ENCODE measurements around the gene COL4A6. TPM values are rescaled to one million over a fixed set of nuclear protein-coding genes. Genes with fewer than 3 reads are reported as not detected.

COL4A6 gene
- polyA plus RNA-seq, 1 donor from 2014 or later = 1.6 TPM

DNA sequence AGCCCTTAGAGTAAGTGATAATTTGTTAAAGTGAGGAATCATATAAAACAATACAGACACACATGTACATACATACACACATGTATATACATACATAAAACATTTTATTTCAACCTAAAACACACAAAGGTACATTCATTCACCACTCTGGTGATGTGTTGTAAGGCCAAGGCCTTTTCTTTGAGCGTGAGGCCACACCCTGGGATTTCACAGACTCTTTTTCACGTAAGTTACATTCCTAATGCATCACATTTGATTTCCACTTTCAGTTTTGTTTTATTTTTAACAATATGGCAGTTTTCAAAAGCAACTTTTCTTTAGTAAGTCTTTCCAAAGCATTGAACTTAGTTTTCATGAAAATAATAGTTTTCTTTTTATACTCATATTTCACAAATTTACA lies 170.7 kb downstream of the COL4A6 start:
- Histone ChIP-seq H3F3A (ENCODE audit: insufficient read depth, low read length, poor library complexity, severe bottlenecking) (no peaks in the 10 kb centered on the region), H3K9ac (ENCODE audit: low read length) (no peak overlapping the region), H4K20me1 (ENCODE audit: insufficient read depth) (no peaks in the 10 kb centered on the region), H3K36me3 (ENCODE audit: insufficient read depth, low read length) (no peaks in the 10 kb centered on the region), H2AFZ (ENCODE audit: low read depth, low read length) (no peak overlapping the region), H3K27ac (ENCODE audit: low read length) (no peak overlapping the region), H3K9me3 (ENCODE audit: low read length) (no peaks in the 10 kb centered on the region), H3K4me3 (ENCODE audit: low read length) (no peak overlapping the region), H3K4me2 (ENCODE audit: low read length) (no peak overlapping the region), H3K9me2 (ENCODE audit: insufficient read depth, low read length) (no peaks in the 10 kb centered on the region), H3K79me2 (replicated peaks; ENCODE audit: insufficient read depth, low read length) (no peaks in the 10 kb centered on the region), H3K27me3 (ENCODE audit: insufficient read depth, low read depth, low read length) (no peaks in the 10 kb centered on the region)
- TF ChIP-seq REST (IDR thresholded peaks at IDR 0.05; ENCODE audit: borderline replicate concordance) (no peak), POLR2AphosphoS5 (IDR thresholded peaks at IDR 0.05) (no peak), CTCF (IDR thresholded peaks at IDR 0.05; ENCODE audit: poor library complexity, severe bottlenecking) (no peak)

- H3K4me2 ChIP-seq (ENCODE audit: low read length) = no peak overlapping the region
Observed at GRCh38 chrX:108264376-108264775, 173.8 kb downstream of the COL4A6 start.

DNA sequence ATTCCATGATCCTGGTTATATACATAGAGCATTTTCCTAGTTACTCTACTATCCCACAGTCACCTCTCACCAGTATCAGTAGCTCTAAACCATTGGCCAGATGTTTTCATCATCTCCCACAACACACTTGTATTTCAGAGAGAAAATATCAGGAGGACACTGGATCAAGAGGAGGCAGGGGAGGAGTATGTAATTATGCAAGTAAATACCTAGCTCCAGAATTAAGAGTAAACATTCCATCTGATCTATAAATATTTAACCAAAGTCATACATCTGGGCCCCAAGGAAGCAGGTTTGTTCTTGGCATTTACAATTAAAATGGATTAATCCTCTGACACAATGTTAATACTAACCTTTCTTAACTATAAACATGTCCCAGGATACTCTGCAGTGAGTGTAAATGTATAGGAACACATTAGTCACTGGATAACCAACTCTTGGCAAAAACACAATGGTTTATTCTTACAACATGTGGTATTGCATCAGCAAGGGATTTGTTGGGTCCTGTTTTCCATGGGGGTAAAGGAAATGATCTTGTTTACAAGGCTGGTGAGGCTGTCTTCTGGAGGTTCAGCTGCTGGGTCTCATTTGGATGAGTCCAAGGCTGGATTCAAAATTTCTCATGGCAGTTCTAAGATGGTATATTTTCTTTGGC lies 176.5 kb downstream of the COL4A6 start:
- TF ChIP-seq SMC3 (conservative IDR thresholded peaks at IDR 0.05; ENCODE audit: poor library complexity) = no peak
- TF ChIP-seq EP300 (conservative IDR thresholded peaks at IDR 0.05; ENCODE audit: poor library complexity, severe bottlenecking) = no peak
- no peak for TF ChIP-seq RAD21 (conservative IDR thresholded peaks at IDR 0.05)
- no peak for TF ChIP-seq EZH2 (IDR thresholded peaks at IDR 0.05; ENCODE audit: borderline replicate concordance, insufficient read depth, low read length, poor library complexity, severe bottlenecking)
- TF ChIP-seq POLR2AphosphoS5 (IDR thresholded peaks at IDR 0.05) = no peak
- no peak for TF ChIP-seq TAF1 (IDR thresholded peaks at IDR 0.05; ENCODE audit: low read depth)
- TF ChIP-seq REST (IDR thresholded peaks at IDR 0.05; ENCODE audit: borderline replicate concordance) = no peak
- no peak for TF ChIP-seq CTCF (IDR thresholded peaks at IDR 0.05; ENCODE audit: poor library complexity, severe bottlenecking)
- no peak for TF ChIP-seq MXI1 (conservative IDR thresholded peaks at IDR 0.05; ENCODE audit: poor library complexity, severe bottlenecking)
- Histone ChIP-seq H3K27ac (ENCODE audit: low read length) (no peak overlapping the region), H3K36me3 (ENCODE audit: insufficient read depth, low read length) (no peaks in the 10 kb centered on the region), H3F3A (ENCODE audit: insufficient read depth, low read length, poor library complexity, severe bottlenecking) (no peaks in the 10 kb centered on the region), H3K4me3 (ENCODE audit: low read length) (no peak overlapping the region), H3K9me3 (ENCODE audit: low read length) (no peaks in the 10 kb centered on the region), H3K4me2 (ENCODE audit: low read length) (no peak overlapping the region), H3K27me3 (ENCODE audit: insufficient read depth, low read depth, low read length) (no peaks in the 10 kb centered on the region), H3K79me2 (replicated peaks; ENCODE audit: insufficient read depth, low read length) (no peaks in the 10 kb centered on the region), H3K9ac (ENCODE audit: low read length) (no peak overlapping the region), H4K20me1 (ENCODE audit: insufficient read depth) (no peaks in the 10 kb centered on the region), H3K9me2 (ENCODE audit: insufficient read depth, low read length) (no peaks in the 10 kb centered on the region), H2AFZ (ENCODE audit: low read depth, low read length) (no peak overlapping the region)

More at GRCh38 chrX:108264376-108264775, 173.8 kb downstream of the COL4A6 start:
- Histone ChIP-seq H3K4me3 (ENCODE audit: low read length) (no peak overlapping the region), H3K27me3 (ENCODE audit: insufficient read depth, low read depth, low read length) (no peaks in the 10 kb centered on the region), H3K9me3 (ENCODE audit: low read length) (no peaks in the 10 kb centered on the region), H3K36me3 (ENCODE audit: insufficient read depth, low read length) (no peaks in the 10 kb centered on the region), H3K9me2 (ENCODE audit: insufficient read depth, low read length) (no peaks in the 10 kb centered on the region), H3K9ac (ENCODE audit: low read length) (no peak overlapping the region), H4K20me1 (ENCODE audit: insufficient read depth) (no peaks in the 10 kb centered on the region), H3K27ac (ENCODE audit: low read length) (no peak overlapping the region), H3K79me2 (replicated peaks; ENCODE audit: insufficient read depth, low read length) (no peaks in the 10 kb centered on the region), H3F3A (ENCODE audit: insufficient read depth, low read length, poor library complexity, severe bottlenecking) (no peaks in the 10 kb centered on the region), H2AFZ (ENCODE audit: low read depth, low read length) (no peak overlapping the region)
- no peak for TF ChIP-seq MXI1 (conservative IDR thresholded peaks at IDR 0.05; ENCODE audit: poor library complexity, severe bottlenecking)
- no peak for TF ChIP-seq EP300 (conservative IDR thresholded peaks at IDR 0.05; ENCODE audit: poor library complexity, severe bottlenecking)

All from neural cell (in vitro differentiated cells).